ENCODE measurements around the gene DSG4.

The DSG4 gene

DNA sequence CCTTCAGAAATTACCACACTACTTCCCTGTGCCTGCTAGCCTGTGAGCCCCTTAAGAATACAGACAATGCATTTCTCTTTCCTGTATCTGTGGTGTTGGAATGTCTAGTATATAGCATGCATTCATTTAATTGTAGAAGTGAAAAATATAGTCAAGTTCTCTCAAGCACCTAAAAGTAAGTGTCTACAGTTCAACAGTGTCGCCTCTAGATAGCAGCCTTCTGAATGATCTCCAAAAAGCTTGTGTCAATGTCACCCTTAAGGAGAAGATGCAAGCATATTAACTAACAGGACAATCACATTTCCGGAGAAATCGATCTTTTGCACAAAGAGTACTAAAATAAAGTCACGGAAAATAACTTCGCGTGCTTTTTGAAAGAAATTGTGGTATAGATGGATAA lies 43.5 kb downstream of the DSG4 start:
- H3K4me3 ChIP-seq (ENCODE audit: low read length): no peak overlapping the region
- no peaks in the 10 kb centered on the region for H3K36me3 ChIP-seq (replicated peaks; ENCODE audit: insufficient read depth, low read length)
- H3F3A ChIP-seq (ENCODE audit: insufficient read depth, low read length): no peaks in the 10 kb centered on the region
- no peak for DNase-seq
- no peak overlapping the region for H2AFZ ChIP-seq (ENCODE audit: low read length)
- no peaks in the 10 kb centered on the region for H3K4me1 ChIP-seq (ENCODE audit: low read length)
- no peaks in the 10 kb centered on the region for H3K27me3 ChIP-seq (replicated peaks; ENCODE audit: insufficient read depth, low read length)
- no peak overlapping the region for H3K4me2 ChIP-seq (ENCODE audit: low read depth, low read length)
- no peaks in the 10 kb centered on the region for H3K9me2 ChIP-seq (replicated peaks; ENCODE audit: insufficient read depth, low read length)
- H3K9me3 ChIP-seq (replicated peaks; ENCODE audit: insufficient read depth, low read length): no peaks in the 10 kb centered on the region
- H4K20me1 ChIP-seq (ENCODE audit: insufficient read depth, low read length): no peaks in the 10 kb centered on the region
- H3K9ac ChIP-seq (ENCODE audit: low read length): no peak overlapping the region
- no peaks in the 10 kb centered on the region for H3K79me2 ChIP-seq (ENCODE audit: low read length)
- no peak overlapping the region for H3K27ac ChIP-seq (ENCODE audit: low read length)
- TF ChIP-seq, protein P1, sequence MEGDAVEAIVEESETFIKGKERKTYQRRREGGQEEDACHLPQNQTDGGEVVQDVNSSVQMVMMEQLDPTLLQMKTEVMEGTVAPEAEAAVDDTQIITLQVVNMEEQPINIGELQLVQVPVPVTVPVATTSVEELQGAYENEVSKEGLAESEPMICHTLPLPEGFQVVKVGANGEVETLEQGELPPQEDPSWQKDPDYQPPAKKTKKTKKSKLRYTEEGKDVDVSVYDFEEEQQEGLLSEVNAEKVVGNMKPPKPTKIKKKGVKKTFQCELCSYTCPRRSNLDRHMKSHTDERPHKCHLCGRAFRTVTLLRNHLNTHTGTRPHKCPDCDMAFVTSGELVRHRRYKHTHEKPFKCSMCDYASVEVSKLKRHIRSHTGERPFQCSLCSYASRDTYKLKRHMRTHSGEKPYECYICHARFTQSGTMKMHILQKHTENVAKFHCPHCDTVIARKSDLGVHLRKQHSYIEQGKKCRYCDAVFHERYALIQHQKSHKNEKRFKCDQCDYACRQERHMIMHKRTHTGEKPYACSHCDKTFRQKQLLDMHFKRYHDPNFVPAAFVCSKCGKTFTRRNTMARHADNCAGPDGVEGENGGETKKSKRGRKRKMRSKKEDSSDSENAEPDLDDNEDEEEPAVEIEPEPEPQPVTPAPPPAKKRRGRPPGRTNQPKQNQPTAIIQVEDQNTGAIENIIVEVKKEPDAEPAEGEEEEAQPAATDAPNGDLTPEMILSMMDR (IDR thresholded peaks at IDR 0.05; ENCODE audit: low read length): no peak
- TF ChIP-seq EZH2phosphoT487 (IDR thresholded peaks at IDR 0.05; ENCODE audit: low read length): no peak
- TF ChIP-seq EZH2 (optimal IDR thresholded peaks at IDR 0.05; ENCODE audit: low read depth, low read length): no peak

DNA sequence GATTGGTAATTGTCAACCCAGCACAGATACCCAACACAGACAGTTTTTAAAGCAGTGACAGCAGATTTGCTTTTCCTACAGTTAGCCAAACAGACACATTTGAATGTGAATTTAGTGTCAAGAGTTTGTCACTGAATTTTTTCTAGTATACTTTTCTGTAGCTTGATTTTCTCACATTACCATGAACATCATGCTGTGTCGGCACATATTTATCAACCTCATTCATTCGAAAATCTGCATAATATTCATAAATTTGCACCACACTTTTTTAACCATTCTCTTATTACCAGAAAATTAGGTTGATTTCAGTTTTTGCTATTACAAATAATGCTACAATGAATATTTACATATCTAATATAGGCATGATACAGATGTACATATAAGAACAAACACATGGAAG lies 43.9 kb downstream of the DSG4 start:
- Histone ChIP-seq H3K27me3 (replicated peaks; ENCODE audit: insufficient read depth, low read length) (no peaks in the 10 kb centered on the region), H3F3A (ENCODE audit: insufficient read depth, low read length) (no peaks in the 10 kb centered on the region), H3K9me3 (replicated peaks; ENCODE audit: insufficient read depth, low read length) (no peaks in the 10 kb centered on the region), H3K4me3 (ENCODE audit: low read length) (no peak overlapping the region), H3K36me3 (replicated peaks; ENCODE audit: insufficient read depth, low read length) (no peaks in the 10 kb centered on the region), H2AFZ (ENCODE audit: low read length) (no peak overlapping the region), H3K27ac (ENCODE audit: low read length) (no peak overlapping the region), H3K9me2 (replicated peaks; ENCODE audit: insufficient read depth, low read length) (no peaks in the 10 kb centered on the region), H3K79me2 (ENCODE audit: low read length) (no peaks in the 10 kb centered on the region), H4K20me1 (ENCODE audit: insufficient read depth, low read length) (no peaks in the 10 kb centered on the region), H3K9ac (ENCODE audit: low read length) (no peak overlapping the region), H3K4me1 (ENCODE audit: low read length) (no peaks in the 10 kb centered on the region), H3K4me2 (ENCODE audit: low read depth, low read length) (no peak overlapping the region)
- TF ChIP-seq, protein P1 (IDR thresholded peaks at IDR 0.05; ENCODE audit: low read length): no peak
- TF ChIP-seq EZH2 (optimal IDR thresholded peaks at IDR 0.05; ENCODE audit: low read depth, low read length) (no peak), EZH2phosphoT487 (IDR thresholded peaks at IDR 0.05; ENCODE audit: low read length) (no peak)
- no peak for DNase-seq

DNA sequence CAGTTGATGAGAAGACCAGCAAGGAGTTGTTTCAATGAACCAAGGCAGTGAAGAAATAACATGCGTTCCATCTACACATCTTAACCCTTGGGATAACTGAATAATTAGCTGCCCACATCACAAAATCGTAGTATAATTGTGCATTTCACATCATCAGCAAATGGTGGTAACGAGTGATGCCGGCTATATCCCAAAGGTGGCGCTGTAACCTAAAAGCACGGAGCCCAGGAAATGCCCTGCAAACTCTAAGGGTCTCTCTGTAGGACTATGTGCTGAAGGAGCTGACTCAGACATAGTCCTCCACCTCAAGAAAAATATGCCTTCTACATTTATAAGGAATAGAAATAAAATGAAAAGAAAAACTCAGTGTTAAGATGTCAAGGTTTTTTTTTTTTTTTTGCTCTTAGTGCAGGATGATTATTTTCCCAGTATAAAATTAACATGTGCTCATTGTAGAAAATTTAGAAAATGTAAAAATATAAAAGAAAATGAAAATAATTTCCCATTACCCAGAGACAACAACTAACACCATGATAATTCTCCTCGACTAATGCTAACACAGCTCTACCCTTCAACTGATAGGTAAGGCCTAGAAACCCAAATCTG lies 47.9 kb downstream of the DSG4 start:
- Histone ChIP-seq H3K4me2 (ENCODE audit: low read depth, low read length) (no peak overlapping the region), H3K9ac (ENCODE audit: low read length) (no peak overlapping the region), H4K20me1 (ENCODE audit: insufficient read depth, low read length) (no peaks in the 10 kb centered on the region), H2AFZ (ENCODE audit: low read length) (no peak overlapping the region), H3K36me3 (replicated peaks; ENCODE audit: insufficient read depth, low read length) (no peaks in the 10 kb centered on the region), H3K27ac (ENCODE audit: low read length) (no peak overlapping the region), H3K27me3 (replicated peaks; ENCODE audit: insufficient read depth, low read length) (no peaks in the 10 kb centered on the region), H3K4me3 (ENCODE audit: low read length) (no peak overlapping the region), H3K9me3 (replicated peaks; ENCODE audit: insufficient read depth, low read length) (no peaks in the 10 kb centered on the region), H3K9me2 (replicated peaks; ENCODE audit: insufficient read depth, low read length) (no peaks in the 10 kb centered on the region), H3K4me1 (ENCODE audit: low read length) (no peaks in the 10 kb centered on the region), H3K79me2 (ENCODE audit: low read length) (no peaks in the 10 kb centered on the region), H3F3A (ENCODE audit: insufficient read depth, low read length) (no peaks in the 10 kb centered on the region)
- DNase-seq: peak; percentile 7
- TF ChIP-seq EZH2 (optimal IDR thresholded peaks at IDR 0.05; ENCODE audit: low read depth, low read length) (no peak), EZH2phosphoT487 (IDR thresholded peaks at IDR 0.05; ENCODE audit: low read length) (no peak)
- TF ChIP-seq, protein P1 (IDR thresholded peaks at IDR 0.05; ENCODE audit: low read length): peak; percentile 81
